ENCODE measurements around the gene BEND4.

Gene BEND4

GRCh38 chr4:42101446-42101975 lies 50.9 kb downstream of the BEND4 start:
- FAIRE-seq, result no peak

- FAIRE-seq, result no peak
Observed at GRCh38 chr4:42088386-42088785, 64.1 kb downstream of the BEND4 start.

DNA sequence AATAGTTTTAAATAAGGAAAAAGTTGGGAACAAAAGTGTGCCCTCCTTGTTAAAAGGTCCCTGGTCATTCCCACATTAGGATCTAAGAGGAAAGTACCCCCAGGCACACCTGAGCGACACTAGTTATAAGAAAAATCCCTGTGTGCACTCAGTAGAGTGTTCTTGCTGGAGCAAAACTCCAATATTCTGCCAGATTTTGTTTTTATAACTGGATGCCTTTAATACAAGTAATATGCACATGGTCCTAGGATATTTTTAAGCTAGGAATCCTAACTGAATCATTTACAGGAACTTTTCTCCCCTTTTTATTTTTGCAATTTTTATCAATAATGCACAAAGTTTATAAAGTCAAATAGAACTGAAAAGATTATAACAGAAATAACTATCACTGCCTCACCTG lies 68.6 kb downstream of the BEND4 start:
- no peak for FAIRE-seq

- FAIRE-seq, result no peak
Observed at GRCh38 chr4:42080306-42080705, 72.1 kb downstream of the BEND4 start.

- no peak for FAIRE-seq
Observed at GRCh38 chr4:42078184-42078801, 74.2 kb downstream of the BEND4 start.

- FAIRE-seq, result no peak
Observed at GRCh38 chr4:42074294-42074693, 78.2 kb downstream of the BEND4 start.

DNA sequence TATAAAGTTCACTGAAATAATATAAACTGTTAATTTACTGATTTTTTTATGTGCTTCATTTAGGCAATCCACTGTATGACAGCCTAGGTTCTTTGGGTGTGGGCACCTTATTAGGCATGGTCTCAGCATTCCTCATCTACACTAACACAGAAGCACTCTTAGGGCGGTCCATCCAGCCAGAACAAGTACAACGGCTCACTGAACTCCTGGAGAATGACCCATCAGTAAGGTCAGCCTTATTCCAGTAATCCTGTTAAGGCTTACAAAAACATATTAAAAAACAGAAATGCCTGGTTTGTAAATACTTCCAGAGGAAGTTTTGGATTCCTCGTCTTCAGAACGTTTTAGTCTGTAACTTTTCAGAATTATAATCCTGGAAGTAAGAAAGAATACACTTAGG lies 82.0 kb downstream of the BEND4 start:
- FAIRE-seq, result no peak

GRCh38 chr4:42067264-42067663 lies 85.2 kb downstream of the BEND4 start:
- no peak for FAIRE-seq

DNA sequence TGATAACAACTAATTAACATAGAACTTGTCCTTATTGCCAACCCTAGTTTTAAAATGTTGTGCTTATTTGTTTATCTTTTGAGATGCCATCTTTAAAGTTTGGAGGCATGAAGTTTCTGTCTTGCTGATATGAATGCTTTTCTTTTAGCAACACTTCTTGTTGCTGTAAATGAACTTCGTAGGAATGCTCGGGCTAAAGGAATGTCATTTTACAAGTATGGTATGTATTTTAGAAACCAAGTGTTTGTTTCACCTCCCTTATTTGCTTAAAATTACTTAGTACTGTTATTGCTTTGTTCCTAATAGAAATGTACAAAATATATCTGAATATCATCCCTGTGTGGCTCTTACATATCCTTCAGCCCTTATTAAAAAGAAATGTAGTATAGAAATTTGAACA lies 86.1 kb downstream of the BEND4 start:
- no peak for FAIRE-seq
